Stimulated activated CD4-positive, alpha-beta T cell treated with anti-CD3 and anti-CD28 coated beads, TNF-alpha, amount 100 ng/mL, for 24 hours (primary cell): ENCODE measurements around the gene LRRC7.

ENCODE experiments used
- DNase-seq, 3 experiments: peaks; one replicate each; pipeline ENCODE4 v3.0.0-alpha.2; 2020; ENCODE audit warnings: low read depth in 3 of 3

The LRRC7 gene

GRCh38 chr1:69567652-69568420 lies at the start of gene LRRC7:
TSS of gene LRRC7 (plus strand) at chr1:69567922. CDS start at chr1:69568640, 718 bp downstream.
- no peak for DNase-seq

DNA sequence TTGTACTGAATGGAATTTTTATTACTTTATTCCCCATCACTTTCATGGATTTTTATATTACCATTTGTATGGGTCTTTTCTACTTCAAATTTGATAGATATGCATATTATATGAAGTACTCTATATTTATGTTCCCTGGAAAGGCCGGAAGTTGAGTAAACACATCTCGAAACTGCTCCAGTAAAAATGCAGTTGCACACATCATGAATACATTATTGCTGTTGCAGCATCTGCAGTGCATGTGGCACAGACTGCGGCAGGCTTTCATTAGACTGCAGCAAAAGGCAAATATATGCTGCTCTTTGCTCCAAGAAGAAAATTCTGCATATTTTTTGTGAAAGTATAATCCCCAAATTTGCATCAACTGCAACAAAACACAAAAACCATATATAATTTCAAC lies 48.7 kb upstream of the LRRC7 start:
- no peak for DNase-seq

GRCh38 chr1:69520326-69520725 lies 47.4 kb upstream of the LRRC7 start:
- no peak for DNase-seq

DNA sequence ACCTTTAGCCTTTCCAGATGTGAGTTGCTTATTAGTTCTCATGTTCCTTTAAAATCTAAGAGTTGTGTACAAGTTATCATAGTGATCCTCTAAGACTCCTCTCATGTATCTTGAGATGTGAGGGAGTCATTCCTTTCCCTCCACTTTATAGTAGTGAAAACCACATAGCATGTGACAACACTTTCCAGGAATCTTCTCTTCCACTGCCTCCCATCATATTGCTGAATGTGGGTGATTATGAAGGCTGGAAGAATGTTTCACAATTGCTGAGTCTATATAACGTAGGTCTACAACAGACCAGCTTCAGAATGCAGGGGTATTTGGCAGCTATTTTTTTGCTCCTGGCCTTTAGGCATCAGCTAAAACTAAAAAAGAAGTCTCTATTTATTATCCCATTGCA lies 44.7 kb upstream of the LRRC7 start:
- DNase-seq = no peak

- DNase-seq = no peak
These were observed 44.3 kb upstream of the LRRC7 start for GRCh38 chr1:69523461-69523860.

- no peak for DNase-seq
These were observed 43.7 kb upstream of the LRRC7 start for GRCh38 chr1:69524015-69524414.

GRCh38 chr1:69527273-69527672 lies 40.4 kb upstream of the LRRC7 start:
- DNase-seq = no peak

DNA sequence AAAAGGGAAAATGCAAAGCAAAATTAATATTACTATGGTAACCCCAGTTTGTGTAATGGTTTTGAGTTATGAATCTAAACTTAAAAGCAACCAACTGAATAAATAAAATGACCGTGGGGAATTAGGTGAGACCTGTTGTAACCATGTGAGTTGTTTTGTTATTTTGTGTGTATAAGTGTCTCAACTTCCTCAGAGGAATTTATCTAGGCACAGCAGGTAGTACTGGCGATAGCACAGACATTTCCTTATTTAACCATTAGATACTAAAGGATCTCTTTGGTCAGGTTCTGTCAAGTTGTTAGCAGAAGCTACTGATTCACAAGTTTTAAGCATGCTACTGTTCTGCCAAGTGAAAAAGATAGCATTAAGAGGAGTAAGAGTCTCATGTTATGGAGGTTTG lies 39.3 kb upstream of the LRRC7 start:
- DNase-seq = no peak

DNA sequence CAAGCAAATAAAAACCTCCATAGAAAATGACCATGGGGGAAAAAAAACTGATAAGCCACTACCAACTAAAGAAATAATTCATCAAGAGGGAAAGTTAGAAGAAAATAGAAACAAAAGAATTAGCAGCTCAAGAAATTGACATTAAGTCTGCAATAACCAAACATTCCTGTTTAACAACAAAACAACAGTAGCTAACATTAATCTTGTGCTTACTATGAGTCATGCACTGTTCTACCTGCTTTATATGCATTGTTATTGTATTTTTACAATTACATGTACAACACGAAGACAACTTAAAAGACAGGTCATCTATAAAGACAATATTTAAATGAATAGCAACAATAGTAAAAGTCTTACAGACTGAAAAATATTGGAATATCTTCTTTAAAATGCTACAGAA lies 34.4 kb upstream of the LRRC7 start:
- DNase-seq = no peak

DNA sequence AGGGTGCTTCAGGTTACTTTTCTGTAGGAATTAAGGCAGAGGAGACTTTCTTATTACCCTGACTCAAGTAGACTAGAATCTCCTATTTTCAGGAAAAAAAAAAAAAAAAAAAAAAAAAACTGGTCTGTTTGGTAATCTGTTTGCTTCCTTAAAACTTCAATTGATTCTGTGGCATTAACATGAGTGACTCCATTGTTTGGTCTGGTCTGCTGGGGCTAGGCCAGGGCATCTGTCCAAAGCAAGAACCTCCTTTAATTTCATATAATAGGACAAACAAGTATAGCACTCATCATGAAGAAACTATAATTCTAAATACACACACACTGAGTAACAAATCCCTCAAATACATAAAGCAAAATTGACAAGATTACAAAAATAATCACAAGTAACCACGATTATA lies 32.9 kb upstream of the LRRC7 start:
- no peak for DNase-seq

DNA sequence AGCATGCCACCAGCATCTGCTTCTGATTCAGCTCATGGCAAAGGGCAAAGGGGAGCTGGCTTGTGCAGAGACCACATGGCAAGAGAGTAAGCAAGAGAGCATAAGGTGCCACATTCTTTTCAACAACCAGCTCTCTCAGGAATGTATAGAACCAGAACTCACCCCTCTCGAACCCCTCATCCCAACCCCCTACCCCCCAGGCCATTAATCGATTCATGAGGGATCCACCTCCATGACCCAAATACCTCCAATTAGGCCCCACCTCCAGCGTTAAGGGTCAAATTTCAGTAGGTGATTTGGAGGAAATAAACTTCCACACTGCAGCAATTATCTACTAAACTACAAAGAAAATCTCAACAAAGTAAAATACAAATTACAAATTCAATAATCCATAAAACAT lies 32.2 kb upstream of the LRRC7 start:
- DNase-seq = no peak

DNA sequence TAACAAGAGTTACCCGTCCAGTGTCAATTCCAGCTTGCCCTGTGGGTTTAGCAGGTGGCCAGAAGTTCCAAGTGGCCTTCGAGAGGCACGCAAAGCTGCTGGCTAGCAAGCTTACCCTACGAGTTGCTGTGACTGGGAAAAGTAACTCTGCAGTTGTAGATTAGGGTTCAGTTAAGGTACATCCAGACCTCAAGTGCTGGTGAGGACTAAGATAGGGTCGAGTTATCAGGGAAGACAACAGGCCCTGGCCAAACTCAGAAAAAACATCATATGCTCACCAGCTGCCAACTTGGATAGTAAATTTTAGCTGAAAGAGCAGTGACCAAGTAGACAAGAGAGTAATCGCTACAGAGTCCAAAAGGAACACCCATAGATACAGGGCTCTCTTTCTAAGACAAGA lies 27.7 kb upstream of the LRRC7 start:
- no peak for DNase-seq

GRCh38 chr1:69551476-69552324 lies 16.0 kb upstream of the LRRC7 start:
- DNase-seq = no peak

DNA sequence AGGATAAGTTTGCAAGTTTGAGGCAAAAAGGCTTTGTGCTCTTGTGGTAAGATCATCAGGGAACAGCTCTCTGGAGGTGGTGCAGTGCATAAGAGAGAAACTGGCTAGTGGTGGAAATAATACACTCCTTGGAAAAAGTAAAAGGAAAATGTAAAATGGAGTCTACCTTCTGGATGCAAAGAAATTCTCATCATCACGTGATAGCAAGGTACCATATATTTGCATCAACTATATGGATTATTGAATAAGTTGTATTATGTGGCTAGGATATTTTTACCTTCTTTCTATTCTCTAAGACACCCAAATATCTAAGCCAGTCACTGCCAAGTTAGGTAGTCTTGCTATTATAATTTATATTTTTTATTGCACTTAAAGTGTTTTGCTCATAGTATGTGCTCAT lies 14.0 kb upstream of the LRRC7 start:
- no peak for DNase-seq

DNA sequence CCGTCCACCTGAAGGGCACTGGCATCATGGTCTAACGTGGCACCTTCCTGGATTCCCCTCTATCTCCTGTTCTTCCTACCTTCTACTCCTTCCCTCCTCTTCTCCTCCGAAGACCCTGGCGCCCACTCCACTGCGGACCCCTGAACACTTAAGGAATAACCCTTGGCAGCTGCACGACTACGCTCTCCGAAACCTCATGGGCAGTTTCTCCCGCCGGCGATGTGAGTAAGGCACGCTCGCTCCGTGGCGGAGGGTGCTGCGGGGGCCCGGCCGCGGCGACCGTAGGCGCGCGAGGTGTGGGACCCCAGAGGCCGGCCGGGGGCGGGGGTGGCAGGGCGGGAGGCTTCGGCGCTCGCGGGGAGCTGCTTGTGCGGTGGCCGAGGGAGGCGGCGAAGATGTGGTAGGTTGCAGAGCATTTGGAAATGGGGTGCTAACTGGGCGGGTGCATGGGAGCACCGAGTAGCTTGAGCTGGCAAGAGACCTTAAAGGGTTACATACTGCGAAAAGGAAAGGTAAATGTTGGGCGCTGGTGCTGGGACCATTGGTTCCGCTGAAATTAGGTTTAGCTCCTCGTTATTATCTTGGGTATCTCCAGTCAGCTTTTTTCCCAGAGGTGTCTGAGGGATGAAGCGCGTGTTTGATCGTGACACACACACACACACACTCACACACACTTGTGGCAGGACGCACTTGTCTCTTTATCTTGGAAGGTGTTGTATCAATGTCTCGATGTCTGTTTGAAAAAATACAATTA lies 876 bp downstream of the LRRC7 start:
- no peak for DNase-seq

DNA sequence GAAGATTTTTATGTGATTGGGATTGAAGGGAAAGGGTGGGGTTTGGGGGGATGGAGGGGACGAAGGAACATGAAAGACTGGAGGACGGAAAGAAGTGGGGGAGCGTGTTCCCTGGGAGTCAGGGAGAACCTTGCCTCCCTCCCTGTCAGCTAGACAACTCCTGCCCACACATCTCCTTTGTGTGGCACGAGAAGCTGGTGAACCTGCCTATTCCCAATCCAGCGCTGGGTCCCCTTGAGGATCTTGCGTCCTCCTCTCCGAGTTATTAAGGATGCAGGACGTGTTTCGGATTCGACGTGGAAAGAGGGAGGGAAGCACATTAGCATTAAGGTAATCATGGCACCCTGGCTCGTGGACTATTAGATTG lies 1.4 kb downstream of the LRRC7 start:
- DNase-seq = no peak

GRCh38 chr1:69569576-69570328 lies 2.0 kb downstream of the LRRC7 start:
- no peak for DNase-seq

GRCh38 chr1:69570356-69570755 lies 2.6 kb downstream of the LRRC7 start:
- DNase-seq = no peak

- DNase-seq = no peak
These were observed 5.2 kb downstream of the LRRC7 start for GRCh38 chr1:69572921-69573320.

GRCh38 chr1:69573911-69574310 lies 6.2 kb downstream of the LRRC7 start:
- no peak for DNase-seq

- DNase-seq = no peak
These were observed 17.9 kb downstream of the LRRC7 start for GRCh38 chr1:69585666-69586065.

DNA sequence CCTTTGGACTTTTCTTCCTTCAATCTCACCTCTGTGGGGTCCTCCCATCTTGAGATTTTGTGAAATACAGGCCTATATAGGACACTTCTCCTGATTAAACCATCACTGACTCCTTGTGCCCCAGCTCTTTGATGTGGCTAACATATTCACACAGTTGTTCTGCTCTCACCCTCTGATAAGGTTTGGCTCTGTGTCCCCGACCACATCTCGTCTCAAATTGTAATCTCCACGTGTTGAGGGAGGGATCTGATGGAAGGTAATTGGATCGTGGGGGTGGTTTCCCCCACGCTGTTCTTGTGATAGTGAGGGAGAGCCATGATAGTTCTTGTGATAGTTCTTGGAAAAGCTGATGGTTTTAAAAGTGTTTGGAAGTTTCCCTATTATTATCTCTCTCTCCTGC lies 19.7 kb downstream of the LRRC7 start:
- DNase-seq = no peak
